A673 (cell line): ENCODE data around the gene RPS6KA1. TPM values are rescaled to one million over a fixed set of nuclear protein-coding genes. Genes with fewer than 3 reads are reported as not detected.

Experiments used
- BruUV-seq: library from RNA; stranded (reverse); fragments of 400-500 nt; replicated peaks from 2 replicates; lab custom pipeline; 2021; lab: Mats Ljungman, UMichigan
- CTCF ChIA-PET: fragments of 300-600 bp; sonication (Branson Sonifier 250); formaldehyde crosslinking; loops from one replicate; lab custom pipeline; 2022; ENCODE audit warnings: antibody characterized with exemption; lab: Charles Lee
- POLR2A ChIA-PET: fragments of 300-600 bp; sonication (Branson Sonifier 250); formaldehyde crosslinking; loops from one replicate; lab custom pipeline; 2022; ENCODE audit warnings: antibody characterized with exemption; ENCODE audit not compliant: low non-redundant PET; lab: Charles Lee
- DNase-seq: peaks from one replicate; pipeline ENCODE4 v3.0.0-alpha.2; 2015; ENCODE audit warnings: low spot score
- H3K27ac ChIP-seq: fragments of 200-600 bp; sonication (generic); 2 replicates; pipeline ENCODE4 v1.5.1; 2016; ENCODE audit warnings: mixed run types, low read depth, mild to moderate bottlenecking, mixed read lengths, antibody characterized with exemption, low read length; ENCODE audit not compliant: poor library complexity, severe bottlenecking
- H3K27me3 ChIP-seq: fragments of 200-600 bp; sonication (generic); replicated peaks from 2 replicates; pipeline ENCODE4 v1.6.1; 2017; ENCODE audit warnings: mixed run types, low read depth, mild to moderate bottlenecking, mixed read lengths, antibody characterized with exemption, low read length; ENCODE audit not compliant: insufficient read depth, poor library complexity
- H3K36me3 ChIP-seq: fragments of 200-600 bp; sonication (generic); 2 replicates; pipeline ENCODE4 v1.6.1; 2016; ENCODE audit warnings: mixed run types, mild to moderate bottlenecking, mixed read lengths, antibody characterized with exemption, low read length; ENCODE audit not compliant: insufficient read depth, poor library complexity, severe bottlenecking
- H3K4me1 ChIP-seq: fragments of 200-600 bp; sonication (generic); 2 replicates; pipeline ENCODE4 v1.6.1; 2017; ENCODE audit warnings: mixed run types, mild to moderate bottlenecking, mixed read lengths, antibody characterized with exemption, low read length; ENCODE audit not compliant: insufficient read depth, poor library complexity, severe bottlenecking
- H3K4me3 ChIP-seq: fragments of 200-600 bp; sonication (generic); 2 replicates; pipeline ENCODE4 v1.5.1; 2016; ENCODE audit warnings: low read depth, mixed run types, mild to moderate bottlenecking, mixed read lengths, low read length; ENCODE audit not compliant: poor library complexity, severe bottlenecking
- H3K9me3 ChIP-seq: fragments of 200-600 bp; sonication (generic); 2 replicates; pipeline ENCODE4 v1.6.1; 2016; ENCODE audit warnings: mixed run types, low read depth, mild to moderate bottlenecking, mixed read lengths, antibody characterized with exemption, low read length; ENCODE audit not compliant: poor library complexity, severe bottlenecking
- EZH2 ChIP-seq: fragments of 200-600 bp; sonication (generic); IDR thresholded peaks from 2 replicates; pipeline ENCODE4 v1.6.1; 2017; ENCODE audit warnings: borderline replicate concordance, low read depth, mild to moderate bottlenecking, mixed read lengths, antibody characterized with exemption, low read length; ENCODE audit not compliant: poor library complexity, severe bottlenecking
- intact Hi-C: fragments of 100-400 bp; cut with micrococcal nuclease; formaldehyde crosslinking; loops from one replicate; pipeline ENCODE4 v1.10.0; 2022; ENCODE audit not compliant: unreplicated experiment
- total RNA-seq: library from RNA; stranded (reverse); gene quantifications from 2 replicates; pipeline ENCODE4 v1.2.3, GENCODE V29; 2021
- TF ChIP-seq, protein P1 (sequence below): fragments of 300-800, 200-600 bp; sonication (generic); conservative IDR thresholded peaks from 2 replicates; pipeline ENCODE4 v1.5.1; 2017; ENCODE audit warnings: low read depth, mild to moderate bottlenecking, antibody characterized with exemption, low read length, moderate library complexity, mixed read lengths

Gene RPS6KA1
- total RNA-seq, 1 experiment from 2014 or later = 6.3 TPM

DNA sequence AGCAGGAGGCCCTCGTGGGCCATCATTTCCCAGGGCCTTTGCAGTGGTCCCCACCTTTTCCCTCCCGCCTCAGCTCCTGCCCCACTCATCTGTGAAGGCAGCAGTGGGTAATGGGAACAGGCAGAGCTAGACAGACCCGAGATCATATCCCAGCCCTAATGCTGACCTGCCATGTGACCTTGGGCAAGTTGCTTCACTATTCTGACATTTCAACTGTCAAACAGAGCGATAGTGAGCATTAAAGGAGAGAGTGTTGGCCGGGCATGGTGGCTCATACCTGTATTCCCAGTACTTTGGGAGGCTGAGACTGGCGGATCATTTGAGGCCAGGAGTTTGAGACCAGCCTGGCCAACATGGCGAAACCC lies 51.7 kb downstream of the RPS6KA1 start:
- TF ChIP-seq EZH2 = no peak
- TF ChIP-seq, protein P1, sequence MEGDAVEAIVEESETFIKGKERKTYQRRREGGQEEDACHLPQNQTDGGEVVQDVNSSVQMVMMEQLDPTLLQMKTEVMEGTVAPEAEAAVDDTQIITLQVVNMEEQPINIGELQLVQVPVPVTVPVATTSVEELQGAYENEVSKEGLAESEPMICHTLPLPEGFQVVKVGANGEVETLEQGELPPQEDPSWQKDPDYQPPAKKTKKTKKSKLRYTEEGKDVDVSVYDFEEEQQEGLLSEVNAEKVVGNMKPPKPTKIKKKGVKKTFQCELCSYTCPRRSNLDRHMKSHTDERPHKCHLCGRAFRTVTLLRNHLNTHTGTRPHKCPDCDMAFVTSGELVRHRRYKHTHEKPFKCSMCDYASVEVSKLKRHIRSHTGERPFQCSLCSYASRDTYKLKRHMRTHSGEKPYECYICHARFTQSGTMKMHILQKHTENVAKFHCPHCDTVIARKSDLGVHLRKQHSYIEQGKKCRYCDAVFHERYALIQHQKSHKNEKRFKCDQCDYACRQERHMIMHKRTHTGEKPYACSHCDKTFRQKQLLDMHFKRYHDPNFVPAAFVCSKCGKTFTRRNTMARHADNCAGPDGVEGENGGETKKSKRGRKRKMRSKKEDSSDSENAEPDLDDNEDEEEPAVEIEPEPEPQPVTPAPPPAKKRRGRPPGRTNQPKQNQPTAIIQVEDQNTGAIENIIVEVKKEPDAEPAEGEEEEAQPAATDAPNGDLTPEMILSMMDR = no peak
- Histone ChIP-seq H3K36me3 (no peaks in the 10 kb centered on the region), H3K4me1 (no peaks in the 10 kb centered on the region), H3K9me3 (no peaks in the 10 kb centered on the region), H3K27me3 (no peaks in the 10 kb centered on the region), H3K27ac (no peak overlapping the region), H3K4me3 (no peak overlapping the region)
- CTCF ChIA-PET = no interaction called here
- no TSS peak for BruUV-seq
- DNase-seq = no peak
- intact Hi-C loops = no loop called here
- POLR2A ChIA-PET = no interaction called here

DNA sequence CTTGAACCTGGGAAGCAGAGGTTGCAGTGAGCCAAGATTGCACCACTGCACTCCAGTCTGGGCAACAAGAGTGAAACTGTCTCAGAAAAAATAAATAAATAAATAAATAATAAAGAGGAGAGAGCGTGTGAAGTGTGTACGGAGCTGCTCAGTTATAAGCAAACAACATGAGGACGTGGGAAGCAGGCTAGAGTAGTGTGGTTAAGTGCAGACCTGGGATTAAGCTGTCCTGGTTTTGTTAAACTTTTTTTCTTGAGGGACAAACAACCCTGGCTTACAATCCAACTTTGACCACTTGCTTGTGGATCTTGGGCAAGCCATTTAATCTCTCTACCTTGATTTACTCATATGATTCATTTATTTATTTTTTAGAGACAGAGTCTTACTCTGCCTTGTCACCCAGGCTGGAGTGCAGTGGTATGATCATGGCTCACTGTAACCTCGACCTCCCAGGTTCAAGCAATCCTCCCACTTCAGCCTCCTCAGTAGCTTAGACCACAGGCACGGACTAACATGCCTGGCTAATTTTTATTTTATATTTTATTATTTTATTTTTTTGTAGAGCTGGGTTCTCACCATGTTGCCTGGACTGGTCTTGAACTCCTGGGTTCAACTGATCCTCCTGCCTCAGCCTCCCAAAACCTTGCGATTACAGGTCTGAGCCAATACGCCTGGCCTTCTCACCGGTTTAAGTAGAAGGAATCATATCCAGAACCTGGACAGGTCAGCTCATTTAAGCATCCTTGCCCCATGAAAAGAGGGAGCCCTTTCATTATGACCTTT lies 52.7 kb downstream of the RPS6KA1 start:
- Histone ChIP-seq H3K27ac (no peak overlapping the region), H3K36me3 (no peaks in the 10 kb centered on the region), H3K27me3 (no peaks in the 10 kb centered on the region), H3K4me1 (no peaks in the 10 kb centered on the region), H3K9me3 (no peaks in the 10 kb centered on the region), H3K4me3 (no peak overlapping the region)
- CTCF ChIA-PET = no interaction called here
- no peak for DNase-seq
- intact Hi-C loops = no loop called here
- no peak for TF ChIP-seq EZH2
- TF ChIP-seq, protein P1 = no peak
- POLR2A ChIA-PET = no interaction called here
- no TSS peak for BruUV-seq

DNA sequence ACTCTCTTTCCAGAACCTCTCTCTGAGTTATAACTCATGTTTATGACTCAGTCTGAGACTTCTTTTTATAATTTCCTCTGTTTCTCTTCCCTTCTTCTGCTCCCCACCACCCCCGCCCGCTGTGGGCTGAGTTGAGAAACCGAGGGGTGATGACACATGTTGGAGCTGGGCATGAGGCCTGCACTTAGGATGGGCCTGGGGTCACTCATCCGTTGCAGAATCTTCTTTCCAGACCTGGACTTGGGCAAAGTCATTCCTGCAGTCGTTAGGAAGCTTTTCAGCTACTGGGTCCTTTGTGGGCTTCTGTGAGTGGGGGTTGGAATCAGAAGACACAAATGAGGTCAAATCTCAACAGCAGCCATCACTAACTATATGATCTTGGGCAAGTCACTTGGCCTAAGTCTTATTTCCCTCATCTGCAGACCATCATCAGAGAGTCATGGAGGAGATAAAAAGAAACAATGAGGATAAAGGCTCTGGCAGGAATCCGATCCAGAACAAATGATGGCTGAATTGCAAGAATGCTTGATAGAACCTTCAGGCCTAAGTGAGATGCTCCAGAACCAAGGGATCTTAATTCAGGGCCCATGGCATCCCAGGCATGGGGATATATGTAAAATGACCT lies 53.4 kb downstream of the RPS6KA1 start:
- ChIA-PET POLR2A (no interaction called here), CTCF (no interaction called here)
- no peak for TF ChIP-seq EZH2
- TF ChIP-seq, protein P1 = no peak
- intact Hi-C loops = no loop called here
- no TSS peak for BruUV-seq
- Histone ChIP-seq H3K27me3 (no peaks in the 10 kb centered on the region), H3K4me3 (no peak overlapping the region), H3K27ac (no peak overlapping the region), H3K4me1 (no peaks in the 10 kb centered on the region), H3K9me3 (no peaks in the 10 kb centered on the region), H3K36me3 (no peaks in the 10 kb centered on the region)
- DNase-seq = no peak
